Smooth muscle cell (in vitro differentiated cells): ENCODE data around the gene LCMT1. TPM values are rescaled to one million over a fixed set of nuclear protein-coding genes. Genes with fewer than 3 reads are reported as not detected.
A peak's percentile ranks its signal among the peaks of the same experiment; 100 is the strongest.

Experiments
- DNase-seq: peaks from one replicate; lab custom pipeline; 2025; ENCODE audit not compliant: unreplicated experiment; lab: John Stamatoyannopoulos, UW
- H2AFZ ChIP-seq: fragments of 200-600 bp; sonication (generic); 2 replicates; pipeline ENCODE4 v1.6.0; 2016; ENCODE audit warnings: antibody characterized with exemption, low read depth, mild to moderate bottlenecking
- H3F3A ChIP-seq: fragments of 200-600 bp; sonication (generic); 2 replicates; pipeline ENCODE4 v1.6.0; 2017; ENCODE audit warnings: antibody characterized with exemption, low read depth
- H3K27ac ChIP-seq: fragments of 200-600 bp; sonication (generic); 2 replicates; pipeline ENCODE4 v1.5.1; 2016; ENCODE audit warnings: low read depth, mild to moderate bottlenecking
- H3K27me3 ChIP-seq: fragments of 200-600 bp; sonication (generic); 2 replicates; pipeline ENCODE4 v1.6.1; 2016; ENCODE audit warnings: low read depth, mild to moderate bottlenecking
- H3K36me3 ChIP-seq: fragments of 200-600 bp; sonication (generic); 2 replicates; pipeline ENCODE4 v1.5.1; 2016; ENCODE audit warnings: low read depth
- H3K4me1 ChIP-seq: fragments of 200-600 bp; sonication (generic); 2 replicates; pipeline ENCODE4 v1.5.1; 2016; ENCODE audit warnings: low read depth
- H3K4me2 ChIP-seq: fragments of 200-600 bp; sonication (generic); 2 replicates; pipeline ENCODE4 v1.6.0; 2016; ENCODE audit warnings: mild to moderate bottlenecking
- H3K4me3 ChIP-seq: fragments of 200-600 bp; sonication (generic); 2 replicates; pipeline ENCODE4 v1.5.1; 2016; ENCODE audit warnings: mild to moderate bottlenecking
- H3K79me2 ChIP-seq: fragments of 200-600 bp; sonication (generic); 2 replicates; pipeline ENCODE4 v1.6.0; 2016; ENCODE audit warnings: low read depth, mild to moderate bottlenecking
- H3K9ac ChIP-seq: fragments of 200-600 bp; sonication (generic); 2 replicates; pipeline ENCODE4 v1.6.0; 2016; ENCODE audit warnings: low read depth
- H3K9me3 ChIP-seq: fragments of 200-600 bp; sonication (generic); replicated peaks from 2 replicates; pipeline ENCODE4 v1.5.1; 2016; ENCODE audit warnings: low read depth
- H4K20me1 ChIP-seq: fragments of 200-600 bp; sonication (generic); 2 replicates; pipeline ENCODE4 v1.6.0; 2016; ENCODE audit warnings: low read depth
- CTCF ChIP-seq: fragments of 200-600 bp; sonication (generic); IDR thresholded peaks from 2 replicates; pipeline ENCODE4 v1.5.1; 2017; ENCODE audit warnings: borderline replicate concordance, mild to moderate bottlenecking, antibody characterized with exemption; ENCODE audit not compliant: insufficient read depth, poor library complexity, severe bottlenecking
- WGBS: methylation state at CpG from one replicate; pipeline ENCODE4 v1.1.7; 2016; ENCODE audit warnings: low lambda C conversion rate; 5-methylcytosine and 5-hydroxymethylcytosine counted together
- polyA plus RNA-seq: library from polyadenylated mRNA; unstranded; fragments of >200 nt; fragmentation: Nextera tagmentation; extraction: Ambion mirVana; gene quantifications from 2 replicates; pipeline ENCODE4 v1.2.1, GENCODE V29; 2016
- total RNA-seq: library from RNA; depleted of rRNA; stranded (reverse); fragments of >200 nt; gene quantifications from 2 replicates; pipeline ENCODE4 v1.2.3, GENCODE V29; 2014

LCMT1 gene
- total and polyA plus RNA-seq, 2 experiments from 2014 or later: 52.5 to 57.6 TPM

- DNase-seq: no peak
These were observed 14.1 kb upstream of the LCMT1 start for GRCh38 chr16:25097276-25097975.

GRCh38 chr16:25100511-25100910 is 11.0 kb upstream of the LCMT1 start:
- TF ChIP-seq CTCF: no peak
- no peaks in the 10 kb centered on the region for H3K4me1 ChIP-seq
- no peak overlapping the region for H3K4me3 ChIP-seq
- no peaks in the 10 kb centered on the region for H4K20me1 ChIP-seq
- no peak overlapping the region for H3K27ac ChIP-seq
- H3K79me2 ChIP-seq: no peaks in the 10 kb centered on the region
- no peak overlapping the region for H3K4me2 ChIP-seq
- H3F3A ChIP-seq: no peaks in the 10 kb centered on the region
- no peak overlapping the region for H3K9ac ChIP-seq
- H3K36me3 ChIP-seq: no peaks in the 10 kb centered on the region
- no peak for DNase-seq
- no peak overlapping the region for H2AFZ ChIP-seq
- H3K9me3 ChIP-seq: no peaks in the 10 kb centered on the region
- WGBS: 89% methylated on average over 5 of the region's 5 CpGs
- peaks cover 39% of the 10 kb centered on the region for H3K27me3 ChIP-seq

More at GRCh38 chr16:25097276-25097975, 14.1 kb upstream of the LCMT1 start:
- H3K4me3 ChIP-seq: no peak overlapping the region
- H4K20me1 ChIP-seq: no peaks in the 10 kb centered on the region
- H3K9ac ChIP-seq: no peak overlapping the region
- peaks cover 55% of the 10 kb centered on the region for H3K27me3 ChIP-seq
- no peaks in the 10 kb centered on the region for H3K79me2 ChIP-seq
- H3K36me3 ChIP-seq: no peaks in the 10 kb centered on the region
- H3K27ac ChIP-seq: no peak overlapping the region
- H3F3A ChIP-seq: no peaks in the 10 kb centered on the region
- WGBS: 56% methylated on average over 5 of the region's 5 CpGs
- H3K4me2 ChIP-seq: no peak overlapping the region
- no peak overlapping the region for H2AFZ ChIP-seq
- H3K4me1 ChIP-seq: no peaks in the 10 kb centered on the region
- TF ChIP-seq CTCF: no peak
- no peaks in the 10 kb centered on the region for H3K9me3 ChIP-seq

- H3K9ac ChIP-seq: peak overlapping the region; percentile 82
- no peaks in the 10 kb centered on the region for H4K20me1 ChIP-seq
- WGBS: under 1% methylated on average over 63 of the region's 63 CpGs
- H3K4me3 ChIP-seq: peak overlapping the region; percentile 62
- H3K4me2 ChIP-seq: peak overlapping the region; percentile 90
- peaks cover 2% of the 10 kb centered on the region for H3K79me2 ChIP-seq
- peak overlapping the region; percentile 82 for H2AFZ ChIP-seq
- peaks cover 16% of the 10 kb centered on the region for H3K27me3 ChIP-seq
- no peak overlapping the region for H3K27ac ChIP-seq
- no peaks in the 10 kb centered on the region for H3F3A ChIP-seq
- peak; percentile 53 for DNase-seq
- peak; percentile 1 for TF ChIP-seq CTCF
- peaks cover 23% of the 10 kb centered on the region for H3K4me1 ChIP-seq
- H3K9me3 ChIP-seq: no peaks in the 10 kb centered on the region
- H3K36me3 ChIP-seq: no peaks in the 10 kb centered on the region
These were observed 4.7 kb upstream of the LCMT1 start for GRCh38 chr16:25106567-25107465.
